ENCODE data around the gene TLE1.

The TLE1 gene

GRCh38 chr9:81570083-81570482, 119.3 kb downstream of the TLE1 start:
- DNase-seq = no peak

GRCh38 chr9:81566074-81566698, 123.2 kb downstream of the TLE1 start:
- no peak for DNase-seq

GRCh38 chr9:81565609-81566008, 123.7 kb downstream of the TLE1 start:
- DNase-seq = no peak

GRCh38 chr9:81565144-81565543, 124.2 kb downstream of the TLE1 start:
- no peak for DNase-seq

- DNase-seq = no peak
These were observed 124.7 kb downstream of the TLE1 start for GRCh38 chr9:81564632-81565031.

GRCh38 chr9:81563739-81564138, 125.6 kb downstream of the TLE1 start:
- DNase-seq = no peak

GRCh38 chr9:81563020-81563407, 126.3 kb downstream of the TLE1 start:
- DNase-seq = no peak

GRCh38 chr9:81562231-81563019, 126.9 kb downstream of the TLE1 start:
- DNase-seq = no peak

GRCh38 chr9:81560851-81561732, 128.3 kb downstream of the TLE1 start:
- no peak for DNase-seq

GRCh38 chr9:81559709-81560108, 129.6 kb downstream of the TLE1 start:
- no peak for DNase-seq

GRCh38 chr9:81559197-81559596, 130.2 kb downstream of the TLE1 start:
- no peak for DNase-seq

GRCh38 chr9:81558091-81558830, 131.1 kb downstream of the TLE1 start:
- DNase-seq = no peak

GRCh38 chr9:81557452-81558090, 131.8 kb downstream of the TLE1 start:
- DNase-seq = no peak

GRCh38 chr9:81556923-81557322, 132.4 kb downstream of the TLE1 start:
- no peak for DNase-seq

GRCh38 chr9:81552581-81552991, 136.8 kb downstream of the TLE1 start:
- no peak for DNase-seq

- DNase-seq = no peak
These were observed 139.2 kb downstream of the TLE1 start for GRCh38 chr9:81550207-81550583.

- no peak for DNase-seq
These were observed 139.7 kb downstream of the TLE1 start for GRCh38 chr9:81549500-81550206.

GRCh38 chr9:81548911-81549310, 140.4 kb downstream of the TLE1 start:
- DNase-seq = no peak

GRCh38 chr9:81546489-81546888, 142.9 kb downstream of the TLE1 start:
- no peak for DNase-seq

- no peak for DNase-seq
These were observed 145.7 kb downstream of the TLE1 start for GRCh38 chr9:81543695-81544094.

GRCh38 chr9:81542118-81542889, 147.0 kb downstream of the TLE1 start:
- DNase-seq = no peak

Measured in NCI-H1092 (cell line).